Measurements from ENCODE around the gene TRPV5.

The TRPV5 gene

DNA sequence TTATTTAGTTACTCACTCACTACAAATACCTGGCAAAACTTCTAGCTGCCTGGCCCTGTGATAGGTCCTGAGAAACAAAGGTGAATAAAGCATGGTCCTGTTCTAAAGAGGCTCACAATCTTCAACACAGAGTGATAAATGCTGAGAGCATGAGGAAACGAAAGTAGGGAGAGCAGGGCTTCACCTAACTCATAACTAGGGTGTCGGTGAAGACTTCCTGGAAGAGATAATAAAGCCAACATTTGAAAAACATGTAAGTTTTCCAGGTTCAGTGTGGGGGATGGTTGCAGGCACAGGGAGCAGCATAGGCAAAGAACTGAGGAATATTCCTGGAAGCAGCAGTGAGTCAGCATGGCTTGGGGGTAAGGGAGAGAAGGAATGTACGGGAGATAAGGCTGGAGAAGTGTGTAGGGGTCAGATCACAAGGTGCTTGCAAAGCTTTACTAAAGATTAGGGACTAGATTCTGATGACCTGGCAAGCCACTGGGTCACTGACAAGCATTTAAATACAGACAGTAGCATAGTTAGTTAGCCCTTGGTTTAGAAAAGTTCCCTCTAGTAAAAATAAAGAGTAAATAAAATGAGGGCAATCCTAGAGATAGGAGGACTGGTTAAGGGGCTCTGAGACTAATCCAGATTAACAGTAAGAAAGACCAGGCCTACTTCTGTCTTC is 23.5 kb upstream of the TRPV5 start:
- no peak for DNase-seq (ENCODE audit: low spot score in 2 of 2)
- Histone ChIP-seq H3K36me3 (replicated peaks) (no peaks in the 10 kb centered on the region), H3K4me1 (peaks cover 3% of the 10 kb centered on the region; the same call in 1 of the 2 replicates), H3K4me3 (no peak overlapping the region), H3K9me3 (no peaks in the 10 kb centered on the region), H3K27me3 (ENCODE audit: low read depth) (no peaks in the 10 kb centered on the region)
- in situ Hi-C loops (cut with MboI; ENCODE audit: low sequenced_read_pairs): no loop called here

- Histone ChIP-seq H3K9me3 (no peaks in the 10 kb centered on the region), H3K4me3 (no peak overlapping the region), H3K36me3 (replicated peaks) (no peaks in the 10 kb centered on the region), H3K4me1 (peaks cover 3% of the 10 kb centered on the region; the same call in 1 of the 2 replicates), H3K27me3 (ENCODE audit: low read depth) (no peaks in the 10 kb centered on the region)
- DNase-seq (ENCODE audit: low spot score in 2 of 2): no peak
- in situ Hi-C loops (cut with MboI; ENCODE audit: low sequenced_read_pairs): no loop called here
Observed at GRCh38 chr7:142954680-142955268, 21.2 kb upstream of the TRPV5 start.

DNA sequence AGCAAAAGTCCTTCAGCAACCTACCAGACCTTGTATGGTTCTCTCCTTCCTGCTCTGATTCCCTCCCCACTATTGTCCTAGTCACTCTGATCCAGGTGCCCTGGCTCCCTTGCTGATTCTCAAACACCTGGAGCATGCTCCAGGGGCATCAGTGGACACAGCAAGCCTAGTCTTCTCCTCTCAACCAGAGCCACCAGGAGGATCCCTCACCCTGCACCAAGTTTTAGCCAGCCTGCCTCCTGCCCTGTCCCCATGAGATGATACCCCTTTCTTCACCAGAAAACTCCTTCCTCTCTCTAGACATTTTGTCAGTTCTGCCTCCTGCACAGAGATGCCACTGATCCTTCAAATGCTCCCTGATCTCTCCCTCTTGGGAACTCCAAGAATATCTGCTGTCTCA is 16.7 kb upstream of the TRPV5 start:
- DNase-seq (ENCODE audit: low spot score in 2 of 2): no peak
- Histone ChIP-seq H3K27me3 (ENCODE audit: low read depth) (no peaks in the 10 kb centered on the region), H3K36me3 (replicated peaks) (no peaks in the 10 kb centered on the region), H3K9me3 (no peaks in the 10 kb centered on the region), H3K4me1 (no peaks in the 10 kb centered on the region), H3K4me3 (no peak overlapping the region)
- in situ Hi-C loops (cut with MboI; ENCODE audit: low sequenced_read_pairs): no loop called here

- no peak overlapping the region for H3K4me3 ChIP-seq
Observed at GRCh38 chr7:142948603-142949002, 15.1 kb upstream of the TRPV5 start.

DNA sequence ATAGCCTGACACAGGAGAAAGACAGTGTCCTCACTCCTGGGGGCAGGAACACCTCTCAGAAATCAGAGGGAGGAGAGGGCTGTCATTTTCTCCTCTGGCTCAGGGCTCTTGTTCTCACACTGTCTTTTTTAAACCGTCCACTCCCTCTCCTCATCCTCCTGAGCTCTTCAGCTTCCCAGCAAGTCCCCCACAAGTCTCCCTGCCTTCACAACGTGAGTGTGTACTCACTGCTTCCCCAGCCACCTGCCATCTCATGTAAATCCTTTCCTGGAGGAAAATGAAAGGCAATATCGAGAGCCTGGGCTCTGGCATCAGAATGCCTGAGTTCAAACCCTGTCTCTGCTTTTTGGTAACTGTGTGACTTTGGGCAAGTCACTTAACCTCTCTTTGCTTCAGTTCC is 11.5 kb upstream of the TRPV5 start:
- no peaks in the 10 kb centered on the region for H3K4me1 ChIP-seq
- DNase-seq (ENCODE audit: low spot score in 2 of 2): no peak
- H3K27me3 ChIP-seq (ENCODE audit: low read depth): no peaks in the 10 kb centered on the region
- in situ Hi-C loops (cut with MboI; ENCODE audit: low sequenced_read_pairs): no loop called here
- H3K4me3 ChIP-seq: no peak overlapping the region
- H3K36me3 ChIP-seq (replicated peaks): no peaks in the 10 kb centered on the region
- H3K9me3 ChIP-seq: no peaks in the 10 kb centered on the region

More at GRCh38 chr7:142948603-142949002, 15.1 kb upstream of the TRPV5 start:
- no peaks in the 10 kb centered on the region for H3K9me3 ChIP-seq
- no peak for DNase-seq (ENCODE audit: low spot score in 2 of 2)
- in situ Hi-C loops (cut with MboI; ENCODE audit: low sequenced_read_pairs): no loop called here
- no peaks in the 10 kb centered on the region for H3K27me3 ChIP-seq (ENCODE audit: low read depth)
- no peaks in the 10 kb centered on the region for H3K4me1 ChIP-seq
- H3K36me3 ChIP-seq (replicated peaks): no peaks in the 10 kb centered on the region

DNA sequence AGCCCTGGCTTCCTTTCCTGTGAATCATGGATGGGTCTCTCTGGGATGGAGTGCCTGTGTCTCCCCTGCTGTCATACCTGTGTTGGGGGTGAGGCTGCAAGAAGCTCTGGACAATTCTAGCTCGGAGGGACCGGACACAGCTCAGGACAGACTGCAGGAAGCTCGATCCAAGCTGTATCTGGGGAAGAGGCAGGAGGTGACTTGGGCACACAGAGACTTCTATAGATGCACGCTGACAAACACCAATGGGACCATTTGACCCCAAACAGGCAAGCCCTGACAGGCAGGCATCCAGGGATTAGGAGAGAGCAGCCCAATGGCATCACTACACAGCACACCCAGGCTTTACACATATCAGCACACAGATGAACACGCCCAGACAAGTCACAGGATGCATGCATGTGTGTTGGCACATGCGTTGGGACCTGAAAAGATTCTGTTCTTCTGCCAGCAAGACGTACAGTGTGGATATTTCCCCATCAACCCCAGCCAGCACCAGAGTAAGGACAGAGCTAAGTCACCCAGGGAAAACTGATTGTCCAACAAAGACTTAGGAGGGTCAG is 10.2 kb upstream of the TRPV5 start:
- Histone ChIP-seq H3K4me1 (no peaks in the 10 kb centered on the region), H3K9me3 (no peaks in the 10 kb centered on the region), H3K36me3 (replicated peaks) (no peaks in the 10 kb centered on the region), H3K27me3 (ENCODE audit: low read depth) (no peaks in the 10 kb centered on the region), H3K4me3 (no peak overlapping the region)
- in situ Hi-C loops (cut with MboI; ENCODE audit: low sequenced_read_pairs): no loop called here
- DNase-seq (ENCODE audit: low spot score in 2 of 2): no peak

- H3K27me3 ChIP-seq (ENCODE audit: low read depth): no peaks in the 10 kb centered on the region
- DNase-seq (ENCODE audit: low spot score in 2 of 2): no peak
- H3K4me3 ChIP-seq: no peak overlapping the region
Observed at GRCh38 chr7:142942746-142943145, 9.2 kb upstream of the TRPV5 start.

DNA sequence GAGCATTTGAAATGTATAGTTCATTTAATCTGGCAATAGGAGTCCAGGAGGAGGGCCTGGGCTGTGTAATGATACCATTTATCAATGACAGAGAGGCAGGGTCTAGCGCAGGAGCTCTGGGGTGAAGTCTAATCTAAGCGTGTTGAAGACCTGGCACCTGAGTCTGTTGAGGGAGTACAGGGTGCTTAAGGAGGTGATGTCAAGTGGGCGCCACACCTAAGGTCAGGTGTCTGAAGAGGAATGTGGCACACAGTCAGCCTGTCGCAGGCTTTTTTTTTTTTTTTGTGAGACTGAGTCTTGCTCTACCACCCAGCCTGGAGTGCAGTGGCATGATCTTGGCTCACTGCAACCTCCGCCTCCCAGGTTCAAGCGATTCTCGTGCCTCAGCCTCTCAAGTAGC is 8.0 kb upstream of the TRPV5 start:
- H3K4me3 ChIP-seq: no peak overlapping the region
- DNase-seq (ENCODE audit: low spot score in 2 of 2): no peak
- H3K4me1 ChIP-seq: no peaks in the 10 kb centered on the region
- H3K27me3 ChIP-seq (ENCODE audit: low read depth): no peaks in the 10 kb centered on the region
- H3K9me3 ChIP-seq: no peaks in the 10 kb centered on the region
- in situ Hi-C loops (cut with MboI; ENCODE audit: low sequenced_read_pairs): no loop called here
- H3K36me3 ChIP-seq (replicated peaks): no peaks in the 10 kb centered on the region

More at GRCh38 chr7:142942746-142943145, 9.2 kb upstream of the TRPV5 start:
- Histone ChIP-seq H3K9me3 (no peaks in the 10 kb centered on the region), H3K36me3 (replicated peaks) (no peaks in the 10 kb centered on the region), H3K4me1 (no peaks in the 10 kb centered on the region)
- in situ Hi-C loops (cut with MboI; ENCODE audit: low sequenced_read_pairs): no loop called here

- Histone ChIP-seq H3K9me3 (no peaks in the 10 kb centered on the region), H3K4me3 (no peak overlapping the region), H3K4me1 (no peaks in the 10 kb centered on the region), H3K36me3 (replicated peaks) (no peaks in the 10 kb centered on the region), H3K27me3 (ENCODE audit: low read depth) (no peaks in the 10 kb centered on the region)
- in situ Hi-C loops (cut with MboI; ENCODE audit: low sequenced_read_pairs): no loop called here
- no peak for DNase-seq (ENCODE audit: low spot score in 2 of 2)
Observed at GRCh38 chr7:142940966-142941535, 7.5 kb upstream of the TRPV5 start.

- no peaks in the 10 kb centered on the region for H3K36me3 ChIP-seq (replicated peaks)
- DNase-seq (ENCODE audit: low spot score in 2 of 2): peak in 1 of 2 experiments; percentile 11
- H3K4me3 ChIP-seq: no peak within 1 kb of the TSS
- in situ Hi-C loops (cut with MboI; ENCODE audit: low sequenced_read_pairs): no loop called here
- H3K9me3 ChIP-seq: no peaks in the 10 kb centered on the region
- no peaks in the 10 kb centered on the region for H3K27me3 ChIP-seq (ENCODE audit: low read depth)
- H3K4me1 ChIP-seq: no peaks in the 10 kb centered on the region
Observed at GRCh38 chr7:142939226-142939910, 5.8 kb upstream of the TRPV5 start, which contains the start of gene LLCFC1. TSS of gene LLCFC1 (plus strand) at chr7:142939484. CDS start at chr7:142939622, 138 bp downstream.

DNA sequence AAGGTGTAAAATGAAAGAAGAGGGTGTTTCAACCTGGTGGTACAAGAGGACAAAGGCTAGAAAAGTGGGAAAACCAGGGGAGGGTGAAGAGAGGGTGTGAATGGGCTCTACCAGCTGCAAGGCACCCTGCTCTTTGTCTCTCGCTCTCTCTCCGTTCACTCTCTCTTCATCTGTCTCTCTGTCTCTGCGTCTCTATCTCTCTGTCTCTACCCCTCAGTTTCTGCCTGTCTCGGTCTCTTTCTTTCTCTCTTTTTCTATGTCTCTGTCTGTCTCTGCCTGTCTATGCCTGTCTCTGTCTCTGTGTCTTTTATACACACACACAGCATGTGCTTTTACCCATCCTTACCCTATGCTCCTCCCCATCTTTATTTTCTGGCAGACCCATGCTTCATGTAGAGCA is 5.1 kb upstream of the TRPV5 start:
- in situ Hi-C loops (cut with MboI; ENCODE audit: low sequenced_read_pairs): no loop called here
- Histone ChIP-seq H3K36me3 (replicated peaks) (no peaks in the 10 kb centered on the region), H3K4me1 (no peaks in the 10 kb centered on the region), H3K9me3 (no peaks in the 10 kb centered on the region), H3K4me3 (no peak overlapping the region), H3K27me3 (ENCODE audit: low read depth) (no peaks in the 10 kb centered on the region)
- no peak for DNase-seq (ENCODE audit: low spot score in 2 of 2)

DNA sequence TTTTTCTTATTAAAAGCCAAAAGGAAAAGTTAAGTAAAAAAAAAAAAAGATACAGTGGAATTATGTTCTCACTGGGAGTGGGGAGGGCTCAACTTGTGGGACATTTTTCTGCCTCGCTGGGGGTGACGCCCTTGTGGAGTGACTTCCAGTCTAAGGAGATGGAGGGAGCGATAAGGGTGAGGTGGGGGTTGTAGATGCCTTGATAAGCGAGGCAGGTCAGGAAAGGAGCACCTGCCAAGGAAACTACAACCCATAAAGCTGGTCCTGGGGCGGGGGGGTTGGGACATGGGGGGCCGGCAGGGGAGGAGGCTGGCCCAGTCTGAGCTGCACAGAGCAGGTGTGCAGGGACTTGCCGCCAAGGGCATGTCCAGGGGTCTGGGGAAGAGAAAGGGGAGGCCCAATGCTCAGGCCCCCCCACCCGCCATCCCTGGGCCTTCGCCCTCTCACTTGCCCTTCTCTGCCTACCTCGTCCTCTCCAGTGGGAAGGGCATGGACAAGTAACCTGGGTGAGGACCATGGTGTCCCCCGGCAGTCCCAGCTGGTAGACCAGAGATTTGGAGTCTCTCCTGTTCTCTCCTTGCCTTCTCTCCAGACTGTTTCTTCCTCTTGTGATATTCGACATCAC is 2.5 kb upstream of the TRPV5 start:
- no peaks in the 10 kb centered on the region for H3K4me1 ChIP-seq
- DNase-seq (ENCODE audit: low spot score in 2 of 2): no peak
- no peaks in the 10 kb centered on the region for H3K9me3 ChIP-seq
- no peaks in the 10 kb centered on the region for H3K36me3 ChIP-seq (replicated peaks)
- H3K27me3 ChIP-seq (ENCODE audit: low read depth): no peaks in the 10 kb centered on the region
- no peak overlapping the region for H3K4me3 ChIP-seq
- in situ Hi-C loops (cut with MboI; ENCODE audit: low sequenced_read_pairs): no loop called here

- Histone ChIP-seq H3K27me3 (ENCODE audit: low read depth) (no peaks in the 10 kb centered on the region), H3K9me3 (no peaks in the 10 kb centered on the region), H3K36me3 (replicated peaks) (no peaks in the 10 kb centered on the region), H3K4me1 (no peaks in the 10 kb centered on the region), H3K4me3 (no peak overlapping the region)
- in situ Hi-C loops (cut with MboI; ENCODE audit: low sequenced_read_pairs): no loop called here
- no peak for DNase-seq (ENCODE audit: low spot score in 2 of 2)
Observed at GRCh38 chr7:142934056-142934455, 510 bp upstream of the TRPV5 start.

Measured in HAP-1 (cell line).